HG02943 (cell line): ENCODE data around the gene USP17L22.
"Not testable (repeated sequence)": the region's sequence is repeated elsewhere in the genome, so short reads cannot be mapped to it uniquely, and the experiment has no call there.

Experiments
- ATAC-seq: cut with Tn5 transposase; IDR thresholded peaks from one replicate; pipeline ENCODE4 v1.9.1; 2021; ENCODE audit warnings: mild to moderate bottlenecking, low read depth, moderate library complexity; ENCODE audit not compliant: unreplicated experiment

Gene USP17L22, protein sequence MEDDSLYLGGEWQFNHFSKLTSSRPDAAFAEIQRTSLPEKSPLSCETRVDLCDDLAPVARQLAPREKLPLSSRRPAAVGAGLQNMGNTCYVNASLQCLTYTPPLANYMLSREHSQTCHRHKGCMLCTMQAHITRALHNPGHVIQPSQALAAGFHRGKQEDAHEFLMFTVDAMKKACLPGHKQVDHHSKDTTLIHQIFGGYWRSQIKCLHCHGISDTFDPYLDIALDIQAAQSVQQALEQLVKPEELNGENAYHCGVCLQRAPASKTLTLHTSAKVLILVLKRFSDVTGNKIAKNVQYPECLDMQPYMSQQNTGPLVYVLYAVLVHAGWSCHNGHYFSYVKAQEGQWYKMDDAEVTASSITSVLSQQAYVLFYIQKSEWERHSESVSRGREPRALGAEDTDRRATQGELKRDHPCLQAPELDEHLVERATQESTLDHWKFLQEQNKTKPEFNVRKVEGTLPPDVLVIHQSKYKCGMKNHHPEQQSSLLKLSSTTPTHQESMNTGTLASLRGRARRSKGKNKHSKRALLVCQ

DNA sequence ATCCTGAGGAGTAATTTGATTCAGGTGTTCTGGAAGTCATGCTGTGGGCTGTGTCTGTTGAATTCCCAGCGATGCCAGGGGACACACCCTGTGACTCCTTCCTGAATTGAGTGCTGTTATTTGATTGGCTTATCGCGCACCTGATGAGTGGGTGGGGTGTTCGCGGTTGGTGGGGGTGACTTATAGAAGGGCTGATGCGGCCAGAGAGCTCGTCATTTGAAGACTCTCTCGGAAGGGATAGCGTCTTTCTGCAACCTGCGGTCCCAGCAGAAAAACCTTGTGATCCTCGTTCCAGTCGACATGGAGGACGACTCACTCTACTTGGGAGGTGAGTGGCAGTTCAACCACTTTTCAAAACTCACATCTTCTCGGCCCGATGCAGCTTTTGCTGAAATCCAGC lies at the start of gene USP17L22:
Gene USP17L22 (plus strand): TSS at position 301 of the 400 bp plus-strand sequence. CDS start 0 bp downstream, at position 301.
- ATAC-seq = not testable (repeated sequence)

DNA sequence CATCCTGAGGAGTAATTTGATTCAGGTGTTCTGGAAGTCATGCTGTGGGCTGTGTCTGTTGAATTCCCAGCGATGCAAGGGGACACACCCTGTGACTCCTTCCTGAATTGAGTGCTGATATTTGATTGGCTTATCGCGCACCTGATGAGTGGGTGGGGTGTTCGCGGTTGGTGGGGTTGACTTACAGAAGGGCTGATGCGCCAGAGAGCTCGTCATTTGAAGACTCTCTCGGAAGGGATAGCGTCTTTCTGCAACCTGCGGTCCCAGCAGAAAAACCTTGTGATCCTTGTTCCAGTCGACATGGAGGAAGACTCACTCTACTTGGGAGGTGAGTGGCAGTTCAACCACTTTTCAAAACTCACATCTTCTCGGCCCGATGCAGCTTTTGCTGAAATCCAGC lies 47.6 kb upstream of the USP17L22 start, which contains the start of gene USP17L12:
Gene USP17L12 (plus strand): TSS at position 301 of the 400 bp plus-strand sequence. CDS start 0 bp downstream, at position 301.
- not testable (repeated sequence) for ATAC-seq

DNA sequence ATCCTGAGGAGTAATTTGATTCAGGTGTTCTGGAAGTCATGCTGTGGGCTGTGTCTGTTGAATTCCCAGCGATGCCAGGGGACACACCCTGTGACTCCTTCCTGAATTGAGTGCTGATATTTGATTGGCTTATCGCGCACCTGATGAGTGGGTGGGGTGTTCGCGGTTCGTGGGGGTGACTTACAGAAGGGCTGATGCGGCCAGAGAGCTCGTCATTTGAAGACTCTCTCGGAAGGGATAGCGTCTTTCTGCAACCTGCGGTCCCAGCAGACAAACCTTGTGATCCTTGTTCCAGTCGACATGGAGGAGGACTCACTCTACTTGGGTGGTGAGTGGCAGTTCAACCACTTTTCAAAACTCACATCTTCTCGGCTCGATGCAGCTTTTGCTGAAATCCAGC lies 42.8 kb upstream of the USP17L22 start, which contains the start of gene USP17L13:
Gene USP17L13 (plus strand): TSS at position 301 of the 400 bp plus-strand sequence. CDS start 0 bp downstream, at position 301.
- ATAC-seq = not testable (repeated sequence)

DNA sequence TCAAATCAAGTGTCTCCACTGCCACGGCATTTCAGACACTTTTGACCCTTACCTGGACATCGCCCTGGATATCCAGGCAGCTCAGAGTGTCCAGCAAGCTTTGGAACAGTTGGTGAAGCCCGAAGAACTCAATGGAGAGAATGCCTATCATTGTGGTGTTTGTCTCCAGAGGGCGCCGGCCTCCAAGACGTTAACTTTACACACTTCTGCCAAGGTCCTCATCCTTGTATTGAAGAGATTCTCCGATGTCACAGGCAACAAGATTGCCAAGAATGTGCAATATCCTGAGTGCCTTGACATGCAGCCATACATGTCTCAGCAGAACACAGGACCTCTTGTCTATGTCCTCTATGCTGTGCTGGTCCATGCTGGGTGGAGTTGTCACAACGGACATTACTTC lies 37.2 kb upstream of the USP17L22 start:
- ATAC-seq = not testable (repeated sequence)

DNA sequence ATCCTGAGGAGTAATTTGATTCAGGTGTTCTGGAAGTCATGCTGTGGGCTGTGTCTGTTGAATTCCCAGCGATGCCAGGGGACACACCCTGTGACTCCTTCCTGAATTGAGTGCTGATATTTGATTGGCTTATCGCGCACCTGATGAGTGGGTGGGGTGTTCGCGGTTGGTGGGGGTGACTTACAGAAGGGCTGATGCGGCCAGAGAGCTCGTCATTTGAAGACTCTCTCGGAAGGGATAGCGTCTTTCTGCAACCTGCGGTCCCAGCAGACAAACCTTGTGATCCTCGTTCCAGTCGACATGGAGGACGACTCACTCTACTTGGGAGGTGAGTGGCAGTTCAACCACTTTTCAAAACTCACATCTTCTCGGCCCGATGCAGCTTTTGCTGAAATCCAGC lies 33.3 kb upstream of the USP17L22 start, which contains the start of gene USP17L15:
Gene USP17L15 (plus strand): TSS at position 301 of the 400 bp plus-strand sequence. CDS start 0 bp downstream, at position 301.
- ATAC-seq = not testable (repeated sequence)

DNA sequence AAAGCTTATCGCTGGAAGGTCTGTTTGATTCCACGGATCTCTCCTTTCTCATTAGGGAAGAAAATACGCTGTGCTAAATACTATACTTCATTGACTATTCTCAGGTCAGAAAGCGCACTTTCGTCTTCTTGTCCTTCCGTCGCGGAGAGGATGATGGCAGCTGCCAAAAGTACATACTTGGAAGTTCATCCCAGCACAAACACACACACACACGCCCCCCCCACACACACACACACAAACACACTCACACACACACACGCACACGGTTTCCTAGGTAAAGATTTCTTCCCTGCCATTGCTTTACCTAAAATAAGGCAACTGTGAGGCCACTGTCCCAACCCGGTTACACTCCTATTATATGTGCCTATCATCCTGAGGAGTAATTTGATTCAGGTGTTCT lies 29.0 kb upstream of the USP17L22 start:
- not testable (repeated sequence) for ATAC-seq

DNA sequence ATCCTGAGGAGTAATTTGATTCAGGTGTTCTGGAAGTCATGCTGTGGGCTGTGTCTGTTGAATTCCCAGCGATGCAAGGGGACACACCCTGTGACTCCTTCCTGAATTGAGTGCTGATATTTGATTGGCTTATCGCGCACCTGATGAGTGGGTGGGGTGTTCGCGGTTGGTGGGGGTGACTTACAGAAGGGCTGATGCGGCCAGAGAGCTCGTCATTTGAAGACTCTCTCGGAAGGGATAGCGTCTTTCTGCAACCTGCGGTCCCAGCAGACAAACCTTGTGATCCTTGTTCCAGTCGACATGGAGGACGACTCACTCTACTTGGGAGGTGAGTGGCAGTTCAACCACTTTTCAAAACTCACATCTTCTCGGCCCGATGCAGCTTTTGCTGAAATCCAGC lies 23.8 kb upstream of the USP17L22 start, which contains the start of gene USP17L17:
Gene USP17L17 (plus strand): TSS at position 301 of the 400 bp plus-strand sequence. CDS start 0 bp downstream, at position 301.
- not testable (repeated sequence) for ATAC-seq

DNA sequence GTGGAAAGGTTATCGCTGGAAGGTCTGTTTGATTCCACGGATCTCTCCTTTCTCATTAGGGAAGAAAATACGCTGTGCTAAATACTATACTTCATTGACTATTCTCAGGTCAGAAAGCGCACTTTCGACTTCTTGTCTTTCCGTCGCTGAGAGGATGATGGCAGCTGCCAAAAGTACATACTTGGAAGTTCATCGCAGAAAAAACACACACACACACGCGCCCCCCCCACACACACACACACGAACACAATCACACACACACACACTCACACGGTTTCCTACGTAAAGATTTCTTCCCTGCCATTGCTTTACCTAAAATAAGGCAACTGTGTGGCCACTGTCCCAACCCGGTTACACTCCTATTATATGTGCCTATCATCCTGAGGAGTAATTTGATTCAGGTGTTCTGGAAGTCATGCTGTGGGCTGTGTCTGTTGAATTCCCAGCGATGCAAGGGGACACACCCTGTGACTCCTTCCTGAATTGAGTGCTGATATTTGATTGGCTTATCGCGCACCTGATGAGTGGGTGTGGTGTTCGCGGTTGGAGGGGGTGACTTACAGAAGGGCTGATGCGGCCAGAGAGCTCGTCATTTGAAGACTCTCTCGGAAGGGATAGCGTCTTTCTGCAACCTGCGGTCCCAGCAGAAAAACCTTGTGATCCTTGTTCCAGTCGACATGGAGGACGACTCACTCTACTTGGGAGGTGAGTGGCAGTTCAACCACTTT lies 19.3 kb upstream of the USP17L22 start, which contains the start of gene USP17L18:
Gene USP17L18 (plus strand): TSS at position 678 of the 728 bp plus-strand sequence. CDS start 0 bp downstream, at position 678.
- not testable (repeated sequence) for ATAC-seq

DNA sequence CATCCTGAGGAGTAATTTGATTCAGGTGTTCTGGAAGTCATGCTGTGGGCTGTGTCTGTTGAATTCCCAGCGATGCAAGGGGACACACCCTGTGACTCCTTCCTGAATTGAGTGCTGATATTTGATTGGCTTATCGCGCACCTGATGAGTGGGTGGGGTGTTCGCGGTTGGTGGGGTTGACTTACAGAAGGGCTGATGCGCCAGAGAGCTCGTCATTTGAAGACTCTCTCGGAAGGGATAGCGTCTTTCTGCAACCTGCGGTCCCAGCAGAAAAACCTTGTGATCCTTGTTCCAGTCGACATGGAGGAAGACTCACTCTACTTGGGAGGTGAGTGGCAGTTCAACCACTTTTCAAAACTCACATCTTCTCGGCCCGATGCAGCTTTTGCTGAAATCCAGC lies 14.3 kb upstream of the USP17L22 start, which contains the start of gene USP17L19:
Gene USP17L19 (plus strand): TSS at position 301 of the 400 bp plus-strand sequence. CDS start 0 bp downstream, at position 301.
- ATAC-seq = not testable (repeated sequence)

DNA sequence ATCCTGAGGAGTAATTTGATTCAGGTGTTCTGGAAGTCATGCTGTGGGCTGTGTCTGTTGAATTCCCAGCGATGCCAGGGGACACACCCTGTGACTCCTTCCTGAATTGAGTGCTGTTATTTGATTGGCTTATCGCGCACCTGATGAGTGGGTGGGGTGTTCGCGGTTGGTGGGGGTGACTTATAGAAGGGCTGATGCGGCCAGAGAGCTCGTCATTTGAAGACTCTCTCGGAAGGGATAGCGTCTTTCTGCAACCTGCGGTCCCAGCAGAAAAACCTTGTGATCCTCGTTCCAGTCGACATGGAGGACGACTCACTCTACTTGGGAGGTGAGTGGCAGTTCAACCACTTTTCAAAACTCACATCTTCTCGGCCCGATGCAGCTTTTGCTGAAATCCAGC lies 9.6 kb upstream of the USP17L22 start, which contains the start of gene USP17L20:
Gene USP17L20 (plus strand): TSS at position 301 of the 400 bp plus-strand sequence. CDS start 0 bp downstream, at position 301.
- ATAC-seq = not testable (repeated sequence)

DNA sequence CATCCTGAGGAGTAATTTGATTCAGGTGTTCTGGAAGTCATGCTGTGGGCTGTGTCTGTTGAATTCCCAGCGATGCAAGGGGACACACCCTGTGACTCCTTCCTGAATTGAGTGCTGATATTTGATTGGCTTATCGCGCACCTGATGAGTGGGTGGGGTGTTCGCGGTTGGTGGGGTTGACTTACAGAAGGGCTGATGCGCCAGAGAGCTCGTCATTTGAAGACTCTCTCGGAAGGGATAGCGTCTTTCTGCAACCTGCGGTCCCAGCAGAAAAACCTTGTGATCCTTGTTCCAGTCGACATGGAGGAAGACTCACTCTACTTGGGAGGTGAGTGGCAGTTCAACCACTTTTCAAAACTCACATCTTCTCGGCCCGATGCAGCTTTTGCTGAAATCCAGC lies 4.8 kb upstream of the USP17L22 start, which contains the start of gene USP17L21:
Gene USP17L21 (plus strand): TSS at position 301 of the 400 bp plus-strand sequence. CDS start 0 bp downstream, at position 301.
- not testable (repeated sequence) for ATAC-seq

DNA sequence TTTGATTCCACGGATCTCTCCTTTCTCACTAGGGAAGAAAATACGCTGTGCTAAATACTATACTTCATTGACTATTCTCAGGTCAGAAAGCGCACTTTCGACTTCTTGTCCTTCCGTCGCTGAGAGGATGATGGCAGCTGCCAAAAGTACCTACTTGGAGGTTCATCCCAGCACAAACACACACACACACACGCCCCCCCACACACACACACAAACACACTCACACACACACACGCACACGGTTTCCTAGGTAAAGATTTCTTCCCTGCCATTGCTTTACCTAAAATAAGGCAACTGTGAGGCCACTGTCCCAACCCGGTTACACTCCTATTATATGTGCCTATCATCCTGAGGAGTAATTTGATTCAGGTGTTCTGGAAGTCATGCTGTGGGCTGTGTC lies 4.3 kb downstream of the USP17L22 start:
- ATAC-seq = not testable (repeated sequence)
